HG02884 (cell line): ENCODE results near the gene BSND.

Experiments
- ATAC-seq: cut with Tn5 transposase; IDR thresholded peaks from one replicate; pipeline ENCODE4 v1.9.1; 2021; ENCODE audit warnings: mild to moderate bottlenecking, moderate library complexity; ENCODE audit not compliant: unreplicated experiment

The BSND gene

GRCh38 chr1:55059302-55060132, 60.8 kb downstream of the BSND start:
- no peak for ATAC-seq

- ATAC-seq = no peak
These were observed 61.6 kb downstream of the BSND start for GRCh38 chr1:55060133-55060999.

GRCh38 chr1:55061000-55061705, 62.4 kb downstream of the BSND start:
- ATAC-seq = no peak
